GM12878 (cell line): ENCODE data around the gene CTAGE4. TPM values are rescaled to one million over a fixed set of nuclear protein-coding genes. Genes with fewer than 3 reads are reported as not detected.

Source experiments
- BACH1 ChIP-seq: fragments of 450-650 bp; IDR thresholded peaks from 2 replicates; pipeline ENCODE4 v1.6.1; 2017; ENCODE audit warnings: mild to moderate bottlenecking, borderline replicate concordance
- BCL3 ChIP-seq: IDR thresholded peaks from 2 replicates; pipeline ENCODE4 v1.6.1; 2011; ENCODE audit warnings: borderline replicate concordance, low read depth, mild to moderate bottlenecking, moderate library complexity, low read length; ENCODE audit not compliant: insufficient read depth, poor library complexity, severe bottlenecking
- SKIL ChIP-seq: fragments of 450-650 bp; IDR thresholded peaks from 2 replicates; pipeline ENCODE4 v1.6.1; 2017; ENCODE audit warnings: mild to moderate bottlenecking, low read depth, inconsistent platforms; ENCODE audit not compliant: poor library complexity, severe bottlenecking
- ZBTB11 ChIP-seq: fragments of 450-650 bp; formaldehyde crosslinking; IDR thresholded peaks from 2 replicates; pipeline ENCODE4 v1.5.0; 2022; ENCODE audit warnings: mild to moderate bottlenecking, missing genetic modification characterization
- ZBTB40 ChIP-seq: fragments of 450-650 bp; IDR thresholded peaks from 2 replicates; pipeline ENCODE4 v1.6.1; 2016; ENCODE audit warnings: mild to moderate bottlenecking, moderate library complexity, borderline replicate concordance
- polyA plus RNA-seq, 11 experiments: library from polyadenylated mRNA; depleted of rRNA in 4 of 11; unstranded in 6 of 11; stranded (reverse) in 5 of 11; fragments of >200 nt; fragmentation: Nextera tagmentation in 4 of 11; fragmentation: Illumina TruSeq in 1 of 11; extraction: Ambion mirVana in 4 of 11; extraction: Trizol in 1 of 11; gene quantifications; 1 replicate in 1 of 11; 2 replicates in 10 of 11; pipeline versions ENCODE4 v1.2.1 to v1.2.3, GENCODE V29; 2011 to 2016; ENCODE audit warnings: inconsistent platforms in 2 of 11, missing spikeins in 2 of 11, low read depth in 1 of 11
- total RNA-seq, 4 experiments: library from RNA; depleted of rRNA in 3 of 4; stranded (reverse); fragments of >200 nt in 3 of 4; fragmentation: Illumina TruSeq in 1 of 4; extraction: Trizol in 1 of 4; gene quantifications; 2 replicates each; pipeline versions ENCODE4 v1.2.1 to v1.2.3, GENCODE V29; 2013 to 2021

CTAGE4 gene
- total and polyA plus RNA-seq, 10 of the 15 experiments (the other 5 are each of a cell fraction or from before 2014, with no cell fraction given): 0.09 to 1.5 (median 1.0) TPM; not detected in 1

- TF ChIP-seq ZBTB40 (no peak), BACH1 (no peak), SKIL (no peak), BCL3 (no peak), ZBTB11 (CRISPR knock-in tag) (no peak)
- TF ChIP-seq, all 136 proteins: peak for 0
Measured at GRCh38 chr7:144137501-144137900, 45.8 kb upstream of the CTAGE4 start (continued).
